ENCODE data around the gene SLC38A9. TPM values are rescaled to one million over a fixed set of nuclear protein-coding genes. Genes with fewer than 3 reads are reported as not detected.

The SLC38A9 gene
- total RNA-seq, 1 donor from 2014 or later = 49.9 TPM

DNA sequence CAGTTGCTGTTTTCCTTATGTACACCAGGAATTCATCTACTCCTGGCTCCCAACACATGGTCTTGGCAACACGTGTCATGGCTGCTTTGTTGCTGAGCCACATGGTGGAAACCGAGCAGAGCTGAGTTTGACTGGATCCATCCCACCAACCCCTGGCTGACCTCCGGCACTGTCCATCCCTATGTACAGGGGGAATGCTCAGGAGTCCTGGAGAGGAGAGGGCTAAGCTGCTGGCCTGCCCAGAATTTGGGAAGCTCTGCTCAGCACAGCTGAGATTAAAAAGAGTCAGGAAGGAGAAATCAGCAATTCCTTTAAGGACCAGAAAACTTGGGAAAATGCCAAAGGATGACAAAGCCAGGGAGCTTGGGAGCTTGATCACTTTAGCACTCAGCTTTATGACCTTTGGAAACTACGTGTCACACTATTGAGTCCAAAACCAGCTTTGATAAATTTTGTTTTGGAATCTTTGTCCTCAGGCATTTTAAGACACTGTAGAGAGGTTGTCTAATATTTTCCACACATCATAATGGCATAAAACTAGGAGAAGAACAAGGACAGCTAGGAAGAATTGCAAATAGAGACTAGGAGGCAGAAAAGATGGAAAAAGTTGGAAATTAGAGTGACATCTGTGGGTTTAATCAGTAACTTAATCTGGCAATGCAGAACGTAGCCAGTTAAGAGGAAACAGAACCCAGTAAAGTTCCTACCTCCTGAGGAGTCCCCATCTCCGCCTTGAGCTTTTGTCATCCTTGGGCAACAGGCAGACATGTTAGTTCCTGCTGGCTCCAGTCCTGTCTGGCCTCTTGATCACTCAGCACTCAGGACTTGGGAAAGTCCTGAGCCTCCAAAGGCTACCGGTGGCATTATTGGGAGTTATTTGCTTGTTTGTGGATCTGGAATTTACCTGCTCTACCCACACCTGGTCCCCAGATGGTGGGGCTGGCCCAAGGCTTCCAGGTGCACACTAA, 114.8 kb downstream of the SLC38A9 start:
- TF ChIP-seq CTCF (IDR thresholded peaks at IDR 0.05; ENCODE audit: unreplicated experiment) = no peak
- no peak for DNase-seq (ENCODE audit: low spot score, unreplicated experiment)
- Mint-ChIP-seq H3K27ac (no peak overlapping the region), H3K36me3 (ENCODE audit: insufficient read depth) (no peaks in the 10 kb centered on the region), H3K4me1 (ENCODE audit: low read depth) (peaks cover 15% of the 10 kb centered on the region), H3K27me3 (peaks cover 3% of the 10 kb centered on the region), H3K9me3 (ENCODE audit: low read depth) (no peaks in the 10 kb centered on the region), H3K4me3 (ENCODE audit: low read depth) (no peak overlapping the region)

DNA sequence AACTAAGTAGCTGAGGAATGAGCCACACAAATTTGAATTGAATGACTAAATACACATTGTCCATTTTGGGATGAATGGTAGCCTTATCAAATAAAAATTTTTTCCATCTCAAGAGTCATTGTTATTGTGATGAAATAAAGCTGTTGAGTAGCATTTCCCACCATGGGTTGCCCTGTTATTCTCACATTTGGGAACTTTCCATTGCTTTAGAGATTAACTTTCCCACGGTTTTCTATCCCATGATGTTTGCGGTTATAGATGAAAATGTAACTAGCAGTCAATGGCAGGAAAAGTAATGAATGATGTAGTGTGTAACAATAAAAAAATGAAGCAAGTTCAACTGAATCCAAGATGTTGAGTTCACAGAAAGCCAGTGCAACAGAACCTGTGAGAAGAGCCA, 117.5 kb downstream of the SLC38A9 start:
- H3K27me3 Mint-ChIP-seq = peaks cover 3% of the 10 kb centered on the region
- H3K27ac Mint-ChIP-seq = no peak overlapping the region
- H3K4me3 Mint-ChIP-seq (ENCODE audit: low read depth) = no peak overlapping the region
- H3K9me3 Mint-ChIP-seq (ENCODE audit: low read depth) = no peaks in the 10 kb centered on the region
- no peaks in the 10 kb centered on the region for H3K4me1 Mint-ChIP-seq (ENCODE audit: low read depth)
- TF ChIP-seq CTCF (IDR thresholded peaks at IDR 0.05; ENCODE audit: unreplicated experiment) = no peak
- no peaks in the 10 kb centered on the region for H3K36me3 Mint-ChIP-seq (ENCODE audit: insufficient read depth)
- no peak for DNase-seq (ENCODE audit: low spot score, unreplicated experiment)

GRCh38 chr5:55593115-55593472, 119.0 kb downstream of the SLC38A9 start:
- no peaks in the 10 kb centered on the region for H3K9me3 Mint-ChIP-seq (ENCODE audit: low read depth)
- H3K4me1 Mint-ChIP-seq (ENCODE audit: low read depth) = no peaks in the 10 kb centered on the region
- no peak overlapping the region for H3K27ac Mint-ChIP-seq
- DNase-seq (ENCODE audit: low spot score, unreplicated experiment) = no peak
- peaks cover 3% of the 10 kb centered on the region for H3K27me3 Mint-ChIP-seq
- H3K4me3 Mint-ChIP-seq (ENCODE audit: low read depth) = no peak overlapping the region
- no peak for TF ChIP-seq CTCF (IDR thresholded peaks at IDR 0.05; ENCODE audit: unreplicated experiment)
- H3K36me3 Mint-ChIP-seq (ENCODE audit: insufficient read depth) = no peaks in the 10 kb centered on the region

GRCh38 chr5:55592388-55593114, 119.6 kb downstream of the SLC38A9 start:
- no peaks in the 10 kb centered on the region for H3K4me1 Mint-ChIP-seq (ENCODE audit: low read depth)
- H3K4me3 Mint-ChIP-seq (ENCODE audit: low read depth) = no peak overlapping the region
- no peak for TF ChIP-seq CTCF (IDR thresholded peaks at IDR 0.05; ENCODE audit: unreplicated experiment)
- no peaks in the 10 kb centered on the region for H3K36me3 Mint-ChIP-seq (ENCODE audit: insufficient read depth)
- no peaks in the 10 kb centered on the region for H3K9me3 Mint-ChIP-seq (ENCODE audit: low read depth)
- DNase-seq (ENCODE audit: low spot score, unreplicated experiment) = no peak
- no peak overlapping the region for H3K27ac Mint-ChIP-seq
- peaks cover 3% of the 10 kb centered on the region for H3K27me3 Mint-ChIP-seq

DNA sequence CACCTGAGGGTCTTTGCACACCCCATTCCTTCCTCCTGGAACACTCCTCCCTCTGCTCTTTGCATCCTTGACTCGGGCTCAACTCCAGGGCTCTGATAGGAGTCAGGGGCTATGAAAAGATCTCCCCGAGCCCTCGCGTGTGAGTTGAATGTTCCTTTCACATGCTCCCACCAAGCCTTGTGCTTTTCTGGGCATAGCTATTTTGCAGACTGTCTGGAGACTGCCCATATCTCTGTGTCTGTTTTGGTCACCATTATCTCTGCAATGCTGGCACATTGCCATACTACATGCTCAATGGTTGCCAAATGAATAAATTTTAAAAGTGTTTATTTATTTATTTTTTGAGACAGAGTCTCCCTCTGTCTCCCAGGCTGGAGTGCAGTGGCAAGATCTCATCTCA, 120.4 kb downstream of the SLC38A9 start:
- Mint-ChIP-seq H3K27ac (no peak overlapping the region), H3K9me3 (ENCODE audit: low read depth) (no peaks in the 10 kb centered on the region), H3K4me3 (ENCODE audit: low read depth) (no peak overlapping the region)

More for the DNA sequence above, 120.4 kb downstream of the SLC38A9 start:
- H3K4me1 Mint-ChIP-seq (ENCODE audit: low read depth) = no peaks in the 10 kb centered on the region
- TF ChIP-seq CTCF (IDR thresholded peaks at IDR 0.05; ENCODE audit: unreplicated experiment) = no peak
- H3K36me3 Mint-ChIP-seq (ENCODE audit: insufficient read depth) = no peaks in the 10 kb centered on the region
- peaks cover 3% of the 10 kb centered on the region for H3K27me3 Mint-ChIP-seq
- no peak for DNase-seq (ENCODE audit: low spot score, unreplicated experiment)
